GM23338 (cell line): ENCODE data around the gene ALDH7A1. TPM values are rescaled to one million over a fixed set of nuclear protein-coding genes. Genes with fewer than 3 reads are reported as not detected.

ENCODE experiments used
- ATAC-seq: fragments of 200-7000 bp; cut with Tn5 transposase; 3 replicates; pipeline ENCODE4 v1.9.1; 2020
- DNase-seq: peaks from one replicate; pipeline ENCODE4 v3.0.0-alpha.2; 2015; ENCODE audit warnings: low spot score
- H2AFZ ChIP-seq: fragments of 200-600 bp; sonication (generic); 2 replicates; pipeline ENCODE4 v1.8.0; 2016; ENCODE audit warnings: antibody characterized with exemption, mild to moderate bottlenecking, moderate library complexity
- H3F3A ChIP-seq: fragments of 200-600 bp; sonication (generic); replicated peaks from 2 replicates; pipeline ENCODE4 v1.8.0; 2017; ENCODE audit warnings: antibody characterized with exemption, mixed run types, low read depth
- H3K27ac ChIP-seq: fragments of 200-600 bp; sonication (generic); 2 replicates; pipeline ENCODE4 v1.6.1; 2016; ENCODE audit warnings: low read depth
- H3K27me3 ChIP-seq: fragments of 200-600 bp; sonication (generic); 2 replicates; pipeline ENCODE4 v1.8.0; 2016; ENCODE audit warnings: mild to moderate bottlenecking, mixed run types, moderate library complexity; ENCODE audit not compliant: insufficient read depth
- H3K36me3 ChIP-seq: fragments of 200-600 bp; sonication (generic); 2 replicates; pipeline ENCODE4 v1.8.0; 2016; ENCODE audit warnings: mild to moderate bottlenecking; ENCODE audit not compliant: insufficient read depth
- H3K4me1 ChIP-seq: fragments of 200-600 bp; sonication (generic); 2 replicates; pipeline ENCODE4 v1.8.0; 2016; ENCODE audit warnings: mild to moderate bottlenecking, moderate library complexity; ENCODE audit not compliant: insufficient read depth
- H3K4me2 ChIP-seq: fragments of 200-600 bp; sonication (generic); 2 replicates; pipeline ENCODE4 v1.7.1; 2017; ENCODE audit warnings: mixed run types
- H3K4me3 ChIP-seq: fragments of 200-600 bp; sonication (generic); 2 replicates; pipeline ENCODE4 v1.6.1; 2016; ENCODE audit warnings: mixed run types
- H3K79me2 ChIP-seq: fragments of 200-600 bp; sonication (generic); replicated peaks from 2 replicates; pipeline ENCODE4 v1.8.0; 2017; ENCODE audit warnings: mild to moderate bottlenecking; ENCODE audit not compliant: insufficient read depth
- H3K9me2 ChIP-seq: fragments of 200-600 bp; sonication (generic); 2 replicates; pipeline ENCODE4 v1.8.0; 2017; ENCODE audit not compliant: insufficient read depth
- H4K20me1 ChIP-seq: fragments of 200-600 bp; sonication (generic); replicated peaks from 2 replicates; pipeline ENCODE4 v1.8.0; 2017; ENCODE audit warnings: mild to moderate bottlenecking; ENCODE audit not compliant: insufficient read depth
- H3K27ac Mint-ChIP-seq: 2 replicates; pipeline ENCODE4 v1.8.0; 2020; ENCODE audit warnings: inconsistent platforms, mild to moderate bottlenecking, moderate library complexity, mixed read lengths
- H3K27me3 Mint-ChIP-seq: 3 replicates; pipeline ENCODE4 v1.8.0; 2022; ENCODE audit warnings: low read depth, mild to moderate bottlenecking, moderate library complexity, mixed read lengths, inconsistent platforms; ENCODE audit not compliant: insufficient read depth, poor library complexity
- H3K36me3 Mint-ChIP-seq: 3 replicates; pipeline ENCODE4 v1.8.0; 2021; ENCODE audit warnings: low read depth, mild to moderate bottlenecking, inconsistent platforms, moderate library complexity, mixed read lengths
- H3K4me1 Mint-ChIP-seq: 3 replicates; pipeline ENCODE4 v1.8.0; 2020; ENCODE audit warnings: mild to moderate bottlenecking, inconsistent platforms, mixed read lengths
- H3K4me3 Mint-ChIP-seq: 3 replicates; pipeline ENCODE4 v1.8.0; 2021; ENCODE audit warnings: moderate library complexity, mild to moderate bottlenecking, inconsistent platforms, mixed read lengths
- H3K9me3 Mint-ChIP-seq: 3 replicates; pipeline ENCODE4 v1.8.0; 2020; ENCODE audit warnings: moderate library complexity, mild to moderate bottlenecking, inconsistent platforms, mixed read lengths
- EZH2 ChIP-seq: fragments of 200-600 bp; sonication (generic); IDR thresholded peaks from one replicate; pipeline ENCODE4 v1.8.0; 2017; ENCODE audit warnings: antibody characterized with exemption, mild to moderate bottlenecking, low read depth; ENCODE audit not compliant: unreplicated experiment
- JUNB ChIP-seq: IDR thresholded peaks from one replicate; pipeline ENCODE4 v1.6.1; 2016; ENCODE audit warnings: antibody characterized with exemption; ENCODE audit not compliant: unreplicated experiment
- NANOG ChIP-seq: IDR thresholded peaks from 2 replicates; pipeline ENCODE4 v1.6.1; 2016; ENCODE audit warnings: antibody characterized with exemption, borderline replicate concordance
- ZNF114 ChIP-seq: fragments of 250-450 bp; sonication (Bioruptor Pico); IDR thresholded peaks from 2 replicates; pipeline ENCODE4 v1.5.0; 2020; ENCODE audit warnings: mild to moderate bottlenecking, moderate library complexity
- ZNF331 ChIP-seq: fragments of 250-450 bp; sonication (Bioruptor Pico); IDR thresholded peaks from 2 replicates; pipeline ENCODE4 v1.5.0; 2020; ENCODE audit warnings: low read depth, mild to moderate bottlenecking, moderate library complexity
- polyA plus RNA-seq: library from polyadenylated mRNA; unstranded; fragments of >200 nt; fragmentation: Nextera tagmentation; extraction: Ambion mirVana; gene quantifications from 2 replicates; pipeline ENCODE4 v1.2.1, GENCODE V29; 2016
- total RNA-seq: library from RNA; depleted of rRNA; stranded (reverse); fragments of >200 nt; shearing (Covaris generic); gene quantifications from 2 replicates; pipeline ENCODE4 v1.2.3, GENCODE V29; 2014
- TF ChIP-seq, protein P1 (sequence below): IDR thresholded peaks from one replicate; pipeline ENCODE4 v1.6.1; 2018; ENCODE audit warnings: antibody characterized with exemption; ENCODE audit not compliant: unreplicated experiment
- TF ChIP-seq, protein P2 (sequence below), 2 experiments: fragments of 200-600 bp in 1 of 2; sonication (generic) in 1 of 2; conservative IDR thresholded peaks; 2 replicates each; pipeline versions ENCODE4 v1.5.1 to v1.6.1; 2016 to 2017; ENCODE audit warnings: antibody characterized with exemption in 2 of 2, low read depth in 2 of 2, mild to moderate bottlenecking in 2 of 2, moderate library complexity in 1 of 2
- TF ChIP-seq, protein P3 (sequence below): fragments of 250-450 bp; sonication (Bioruptor Pico); IDR thresholded peaks from 2 replicates; pipeline ENCODE4 v1.5.0; 2020; ENCODE audit warnings: mild to moderate bottlenecking, moderate library complexity

Gene ALDH7A1
- total and polyA plus RNA-seq, 2 experiments from 2014 or later: 122 to 198 TPM

DNA sequence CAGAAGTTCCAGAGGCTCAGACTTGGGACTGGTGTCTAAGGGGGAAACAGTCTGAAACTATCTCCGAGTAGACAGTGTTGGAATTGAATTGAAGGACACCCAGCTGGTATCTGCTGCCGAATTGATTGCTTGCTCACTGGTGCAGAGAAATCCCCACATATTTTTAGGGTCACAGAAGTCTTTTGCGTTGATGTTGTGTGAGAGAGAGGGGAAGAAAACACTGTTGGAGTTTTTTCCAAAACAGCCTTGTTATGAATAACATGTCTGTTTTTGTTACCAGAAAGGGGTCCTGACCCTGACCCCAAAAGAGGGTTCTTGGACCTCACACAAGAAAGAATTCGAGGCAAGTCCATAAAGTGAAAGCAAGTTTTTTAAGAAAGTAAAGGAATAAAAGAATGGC, 81.3 kb downstream of the ALDH7A1 start (continued):
- TF ChIP-seq, protein P1, sequence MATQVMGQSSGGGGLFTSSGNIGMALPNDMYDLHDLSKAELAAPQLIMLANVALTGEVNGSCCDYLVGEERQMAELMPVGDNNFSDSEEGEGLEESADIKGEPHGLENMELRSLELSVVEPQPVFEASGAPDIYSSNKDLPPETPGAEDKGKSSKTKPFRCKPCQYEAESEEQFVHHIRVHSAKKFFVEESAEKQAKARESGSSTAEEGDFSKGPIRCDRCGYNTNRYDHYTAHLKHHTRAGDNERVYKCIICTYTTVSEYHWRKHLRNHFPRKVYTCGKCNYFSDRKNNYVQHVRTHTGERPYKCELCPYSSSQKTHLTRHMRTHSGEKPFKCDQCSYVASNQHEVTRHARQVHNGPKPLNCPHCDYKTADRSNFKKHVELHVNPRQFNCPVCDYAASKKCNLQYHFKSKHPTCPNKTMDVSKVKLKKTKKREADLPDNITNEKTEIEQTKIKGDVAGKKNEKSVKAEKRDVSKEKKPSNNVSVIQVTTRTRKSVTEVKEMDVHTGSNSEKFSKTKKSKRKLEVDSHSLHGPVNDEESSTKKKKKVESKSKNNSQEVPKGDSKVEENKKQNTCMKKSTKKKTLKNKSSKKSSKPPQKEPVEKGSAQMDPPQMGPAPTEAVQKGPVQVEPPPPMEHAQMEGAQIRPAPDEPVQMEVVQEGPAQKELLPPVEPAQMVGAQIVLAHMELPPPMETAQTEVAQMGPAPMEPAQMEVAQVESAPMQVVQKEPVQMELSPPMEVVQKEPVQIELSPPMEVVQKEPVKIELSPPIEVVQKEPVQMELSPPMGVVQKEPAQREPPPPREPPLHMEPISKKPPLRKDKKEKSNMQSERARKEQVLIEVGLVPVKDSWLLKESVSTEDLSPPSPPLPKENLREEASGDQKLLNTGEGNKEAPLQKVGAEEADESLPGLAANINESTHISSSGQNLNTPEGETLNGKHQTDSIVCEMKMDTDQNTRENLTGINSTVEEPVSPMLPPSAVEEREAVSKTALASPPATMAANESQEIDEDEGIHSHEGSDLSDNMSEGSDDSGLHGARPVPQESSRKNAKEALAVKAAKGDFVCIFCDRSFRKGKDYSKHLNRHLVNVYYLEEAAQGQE: no peak
- TF ChIP-seq NANOG: no peak
- TF ChIP-seq, protein P2, sequence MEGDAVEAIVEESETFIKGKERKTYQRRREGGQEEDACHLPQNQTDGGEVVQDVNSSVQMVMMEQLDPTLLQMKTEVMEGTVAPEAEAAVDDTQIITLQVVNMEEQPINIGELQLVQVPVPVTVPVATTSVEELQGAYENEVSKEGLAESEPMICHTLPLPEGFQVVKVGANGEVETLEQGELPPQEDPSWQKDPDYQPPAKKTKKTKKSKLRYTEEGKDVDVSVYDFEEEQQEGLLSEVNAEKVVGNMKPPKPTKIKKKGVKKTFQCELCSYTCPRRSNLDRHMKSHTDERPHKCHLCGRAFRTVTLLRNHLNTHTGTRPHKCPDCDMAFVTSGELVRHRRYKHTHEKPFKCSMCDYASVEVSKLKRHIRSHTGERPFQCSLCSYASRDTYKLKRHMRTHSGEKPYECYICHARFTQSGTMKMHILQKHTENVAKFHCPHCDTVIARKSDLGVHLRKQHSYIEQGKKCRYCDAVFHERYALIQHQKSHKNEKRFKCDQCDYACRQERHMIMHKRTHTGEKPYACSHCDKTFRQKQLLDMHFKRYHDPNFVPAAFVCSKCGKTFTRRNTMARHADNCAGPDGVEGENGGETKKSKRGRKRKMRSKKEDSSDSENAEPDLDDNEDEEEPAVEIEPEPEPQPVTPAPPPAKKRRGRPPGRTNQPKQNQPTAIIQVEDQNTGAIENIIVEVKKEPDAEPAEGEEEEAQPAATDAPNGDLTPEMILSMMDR (conservative IDR thresholded peaks at IDR 0.05; ENCODE audit: low read depth in 2 of 2): no peak

DNA sequence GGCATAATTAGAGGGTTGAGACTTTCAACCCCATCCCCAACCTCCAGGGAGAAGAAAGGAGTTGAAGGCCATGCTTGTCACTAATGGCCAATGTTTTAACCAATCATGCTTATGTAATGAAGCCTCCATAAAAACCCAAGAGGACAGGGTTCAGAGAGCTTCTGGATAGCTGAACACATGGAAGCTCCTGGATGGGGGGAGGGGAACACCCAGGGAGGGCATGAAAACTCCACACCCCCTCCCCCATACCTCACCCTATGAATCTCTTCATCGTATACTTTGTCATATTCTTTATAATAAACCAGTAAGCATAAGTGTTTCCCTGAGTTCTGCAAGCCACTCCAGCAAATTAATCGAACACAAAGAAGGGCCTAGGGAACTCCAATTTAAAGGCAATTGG, 81.7 kb downstream of the ALDH7A1 start:
- no peak for DNase-seq
- ATAC-seq: no peak
- Histone ChIP-seq H2AFZ (0 out of 2 replicates have a peak overlapping the region, but pooled peaks have one; percentile 14), H3K79me2 (no peaks in the 10 kb centered on the region), H3K4me3 (no peak overlapping the region), H4K20me1 (no peaks in the 10 kb centered on the region), H3K27ac (no peak overlapping the region), H3F3A (no peaks in the 10 kb centered on the region), H3K4me1 (no peaks in the 10 kb centered on the region), H3K9me2 (peaks cover 23% of the 10 kb centered on the region), H3K36me3 (no peaks in the 10 kb centered on the region), H3K4me2 (no peak overlapping the region), H3K27me3 (no peaks in the 10 kb centered on the region)
- peaks cover 4% of the 10 kb centered on the region for H3K27me3 Mint-ChIP-seq
- no peaks in the 10 kb centered on the region for H3K36me3 Mint-ChIP-seq
- H3K4me3 Mint-ChIP-seq: no peak overlapping the region
- H3K27ac Mint-ChIP-seq: no peak overlapping the region
- H3K4me1 Mint-ChIP-seq: peaks cover 8% of the 10 kb centered on the region; the same call in 2 of the 3 replicates
- peaks cover 2% of the 10 kb centered on the region; the same call in 1 of the 3 replicates for H3K9me3 Mint-ChIP-seq
- TF ChIP-seq NANOG (no peak), JUNB (no peak), ZNF114 (CRISPR knock-in tag) (no peak), EZH2 (no peak), ZNF331 (CRISPR knock-in tag) (no peak)
- TF ChIP-seq, protein P3, sequence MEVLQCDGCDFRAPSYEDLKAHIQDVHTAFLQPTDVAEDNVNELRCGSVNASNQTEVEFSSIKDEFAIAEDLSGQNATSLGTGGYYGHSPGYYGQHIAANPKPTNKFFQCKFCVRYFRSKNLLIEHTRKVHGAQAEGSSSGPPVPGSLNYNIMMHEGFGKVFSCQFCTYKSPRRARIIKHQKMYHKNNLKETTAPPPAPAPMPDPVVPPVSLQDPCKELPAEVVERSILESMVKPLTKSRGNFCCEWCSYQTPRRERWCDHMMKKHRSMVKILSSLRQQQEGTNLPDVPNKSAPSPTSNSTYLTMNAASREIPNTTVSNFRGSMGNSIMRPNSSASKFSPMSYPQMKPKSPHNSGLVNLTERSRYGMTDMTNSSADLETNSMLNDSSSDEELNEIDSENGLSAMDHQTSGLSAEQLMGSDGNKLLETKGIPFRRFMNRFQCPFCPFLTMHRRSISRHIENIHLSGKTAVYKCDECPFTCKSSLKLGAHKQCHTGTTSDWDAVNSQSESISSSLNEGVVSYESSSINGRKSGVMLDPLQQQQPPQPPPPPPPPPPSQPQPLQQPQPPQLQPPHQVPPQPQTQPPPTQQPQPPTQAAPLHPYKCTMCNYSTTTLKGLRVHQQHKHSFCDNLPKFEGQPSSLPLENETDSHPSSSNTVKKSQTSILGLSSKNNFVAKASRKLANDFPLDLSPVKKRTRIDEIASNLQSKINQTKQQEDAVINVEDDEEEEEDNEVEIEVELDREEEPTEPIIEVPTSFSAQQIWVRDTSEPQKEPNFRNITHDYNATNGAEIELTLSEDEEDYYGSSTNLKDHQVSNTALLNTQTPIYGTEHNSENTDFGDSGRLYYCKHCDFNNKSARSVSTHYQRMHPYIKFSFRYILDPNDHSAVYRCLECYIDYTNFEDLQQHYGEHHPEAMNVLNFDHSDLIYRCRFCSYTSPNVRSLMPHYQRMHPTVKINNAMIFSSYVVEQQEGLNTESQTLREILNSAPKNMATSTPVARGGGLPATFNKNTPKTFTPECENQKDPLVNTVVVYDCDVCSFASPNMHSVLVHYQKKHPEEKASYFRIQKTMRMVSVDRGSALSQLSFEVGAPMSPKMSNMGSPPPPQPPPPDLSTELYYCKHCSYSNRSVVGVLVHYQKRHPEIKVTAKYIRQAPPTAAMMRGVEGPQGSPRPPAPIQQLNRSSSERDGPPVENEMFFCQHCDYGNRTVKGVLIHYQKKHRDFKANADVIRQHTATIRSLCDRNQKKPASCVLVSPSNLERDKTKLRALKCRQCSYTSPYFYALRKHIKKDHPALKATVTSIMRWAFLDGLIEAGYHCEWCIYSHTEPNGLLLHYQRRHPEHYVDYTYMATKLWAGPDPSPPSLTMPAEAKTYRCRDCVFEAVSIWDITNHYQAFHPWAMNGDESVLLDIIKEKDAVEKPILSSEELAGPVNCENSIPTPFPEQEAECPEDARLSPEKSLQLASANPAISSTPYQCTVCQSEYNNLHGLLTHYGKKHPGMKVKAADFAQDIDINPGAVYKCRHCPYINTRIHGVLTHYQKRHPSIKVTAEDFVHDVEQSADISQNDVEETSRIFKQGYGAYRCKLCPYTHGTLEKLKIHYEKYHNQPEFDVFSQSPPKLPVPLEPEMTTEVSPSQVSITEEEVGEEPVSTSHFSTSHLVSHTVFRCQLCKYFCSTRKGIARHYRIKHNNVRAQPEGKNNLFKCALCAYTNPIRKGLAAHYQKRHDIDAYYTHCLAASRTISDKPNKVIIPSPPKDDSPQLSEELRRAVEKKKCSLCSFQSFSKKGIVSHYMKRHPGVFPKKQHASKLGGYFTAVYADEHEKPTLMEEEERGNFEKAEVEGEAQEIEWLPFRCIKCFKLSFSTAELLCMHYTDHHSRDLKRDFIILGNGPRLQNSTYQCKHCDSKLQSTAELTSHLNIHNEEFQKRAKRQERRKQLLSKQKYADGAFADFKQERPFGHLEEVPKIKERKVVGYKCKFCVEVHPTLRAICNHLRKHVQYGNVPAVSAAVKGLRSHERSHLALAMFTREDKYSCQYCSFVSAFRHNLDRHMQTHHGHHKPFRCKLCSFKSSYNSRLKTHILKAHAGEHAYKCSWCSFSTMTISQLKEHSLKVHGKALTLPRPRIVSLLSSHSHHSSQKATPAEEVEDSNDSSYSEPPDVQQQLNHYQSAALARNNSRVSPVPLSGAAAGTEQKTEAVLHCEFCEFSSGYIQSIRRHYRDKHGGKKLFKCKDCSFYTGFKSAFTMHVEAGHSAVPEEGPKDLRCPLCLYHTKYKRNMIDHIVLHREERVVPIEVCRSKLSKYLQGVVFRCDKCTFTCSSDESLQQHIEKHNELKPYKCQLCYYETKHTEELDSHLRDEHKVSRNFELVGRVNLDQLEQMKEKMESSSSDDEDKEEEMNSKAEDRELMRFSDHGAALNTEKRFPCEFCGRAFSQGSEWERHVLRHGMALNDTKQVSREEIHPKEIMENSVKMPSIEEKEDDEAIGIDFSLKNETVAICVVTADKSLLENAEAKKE (CRISPR knock-in tag): no peak
- TF ChIP-seq, protein P2 (conservative IDR thresholded peaks at IDR 0.05; ENCODE audit: low read depth in 2 of 2): no peak
